Stimulated activated CD4-positive, alpha-beta T cell treated with anti-CD3 and anti-CD28 coated beads, TNF-alpha, amount 100 ng/mL, for 4 hours (primary cell): ENCODE results near the gene SELENOW.

Experiments
- DNase-seq, 3 experiments: peaks; one replicate each; pipeline ENCODE4 v3.0.0-alpha.2; 2020; ENCODE audit warnings: low read depth in 3 of 3

Gene SELENOW

GRCh38 chr19:47824396-47824795 is 45.9 kb downstream of the SELENOW start:
- DNase-seq, result no peak

DNA sequence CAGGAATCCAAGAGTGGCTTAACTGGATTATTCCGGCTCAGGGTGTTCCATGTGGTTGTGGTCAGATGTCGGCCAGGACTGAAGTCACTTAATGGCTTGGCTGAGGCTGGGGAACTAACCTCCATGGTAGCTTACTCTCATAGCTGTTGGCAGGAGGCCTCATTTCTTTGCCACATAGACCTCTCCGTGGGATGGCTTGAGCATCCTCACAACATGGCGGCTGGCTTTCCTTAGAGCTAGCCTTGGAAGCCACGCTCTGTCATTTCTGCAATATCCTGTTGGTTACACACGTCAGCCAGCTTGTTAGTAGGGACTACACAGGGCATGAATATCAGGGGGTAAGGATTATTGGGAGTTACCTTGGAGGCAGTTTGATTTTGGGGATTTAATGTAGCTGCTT is 48.3 kb downstream of the SELENOW start:
- no peak for DNase-seq

GRCh38 chr19:47832723-47833122 is 54.2 kb downstream of the SELENOW start:
- no peak for DNase-seq
